Endothelial cell (in vitro differentiated cells): ENCODE measurements around the gene TMEM175. TPM values are rescaled to one million over a fixed set of nuclear protein-coding genes. Genes with fewer than 3 reads are reported as not detected.

Experiments used
- DNase-seq: peaks from one replicate; pipeline ENCODE4 v3.0.0; 2021; ENCODE audit warnings: low spot score
- H3K27ac Mint-ChIP-seq: one replicate; pipeline ENCODE4 v1.8.0; 2021; ENCODE audit warnings: mixed read lengths, inconsistent platforms; ENCODE audit not compliant: unreplicated experiment
- H3K27me3 Mint-ChIP-seq: one replicate; pipeline ENCODE4 v1.8.0; 2021; ENCODE audit warnings: mild to moderate bottlenecking, moderate library complexity, mixed read lengths, inconsistent platforms; ENCODE audit not compliant: unreplicated experiment
- H3K36me3 Mint-ChIP-seq: one replicate; pipeline ENCODE4 v1.8.0; 2021; ENCODE audit warnings: mild to moderate bottlenecking, low read depth, mixed read lengths, inconsistent platforms; ENCODE audit not compliant: unreplicated experiment
- H3K4me1 Mint-ChIP-seq: one replicate; pipeline ENCODE4 v1.8.0; 2021; ENCODE audit warnings: mild to moderate bottlenecking, mixed read lengths, inconsistent platforms; ENCODE audit not compliant: unreplicated experiment
- H3K4me3 Mint-ChIP-seq: one replicate; pipeline ENCODE4 v1.8.0; 2021; ENCODE audit warnings: mild to moderate bottlenecking, mixed read lengths, inconsistent platforms; ENCODE audit not compliant: unreplicated experiment
- H3K9me3 Mint-ChIP-seq: one replicate; pipeline ENCODE4 v1.8.0; 2021; ENCODE audit warnings: mixed read lengths, inconsistent platforms; ENCODE audit not compliant: unreplicated experiment
- total RNA-seq: library from RNA; stranded (reverse); fragmentation: NEBNext Ultra II Directional; extraction: Animal tissue kit (Norgen Biotek cat#: 25700); gene quantifications from one replicate; pipeline ENCODE4 v1.2.1, GENCODE V29; 2021; ENCODE audit not compliant: unreplicated experiment
- TF ChIP-seq, protein P1 (sequence below): fragments of 200-600 bp; sonication (generic); IDR thresholded peaks from one replicate; pipeline ENCODE4 v1.5.0; 2021; ENCODE audit warnings: antibody characterized with exemption; ENCODE audit not compliant: unreplicated experiment

Gene TMEM175
- total RNA-seq, 1 donor from 2014 or later: 31.4 TPM

DNA sequence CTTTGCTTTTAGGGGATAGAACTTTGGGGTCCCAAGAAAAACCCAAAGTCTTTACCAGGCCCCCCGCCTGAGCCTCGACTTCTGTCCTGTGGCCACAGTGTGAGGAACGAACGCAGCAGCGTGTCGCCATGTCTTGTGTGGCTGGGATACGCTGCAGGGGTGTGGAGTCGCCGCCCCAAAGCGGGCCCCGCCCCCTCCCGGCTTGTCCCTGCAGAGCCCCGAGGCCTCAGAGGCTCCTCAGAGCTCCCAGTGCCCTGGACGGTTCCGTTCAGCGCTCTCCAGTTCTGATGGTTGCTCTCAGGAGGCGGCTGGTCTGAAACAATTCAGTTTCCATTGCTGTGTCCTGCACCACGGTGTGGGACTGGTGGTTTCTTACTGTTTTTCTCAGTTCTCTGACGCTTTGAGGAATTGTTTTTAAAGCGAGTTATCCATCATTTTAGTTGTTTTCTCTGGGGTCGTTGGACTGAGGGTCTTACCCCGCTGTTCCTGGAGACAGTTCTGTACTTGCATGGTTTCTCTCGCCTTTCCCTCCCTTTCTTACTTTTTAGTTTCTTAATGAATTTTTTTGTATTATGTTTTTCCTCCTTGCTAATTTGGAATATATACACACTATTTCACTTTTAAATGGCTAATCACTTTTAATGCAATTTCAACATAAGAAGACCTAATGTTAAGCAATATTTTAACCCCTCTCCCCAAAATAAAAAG is 53.0 kb downstream of the TMEM175 start:
- DNase-seq: peak; percentile 67
- Mint-ChIP-seq H3K4me3 (peak overlapping the region; percentile 47), H3K27ac (no peak overlapping the region), H3K36me3 (no peaks in the 10 kb centered on the region), H3K4me1 (peaks cover 16% of the 10 kb centered on the region), H3K9me3 (no peaks in the 10 kb centered on the region), H3K27me3 (peaks cover 5% of the 10 kb centered on the region)
- TF ChIP-seq, protein P1, sequence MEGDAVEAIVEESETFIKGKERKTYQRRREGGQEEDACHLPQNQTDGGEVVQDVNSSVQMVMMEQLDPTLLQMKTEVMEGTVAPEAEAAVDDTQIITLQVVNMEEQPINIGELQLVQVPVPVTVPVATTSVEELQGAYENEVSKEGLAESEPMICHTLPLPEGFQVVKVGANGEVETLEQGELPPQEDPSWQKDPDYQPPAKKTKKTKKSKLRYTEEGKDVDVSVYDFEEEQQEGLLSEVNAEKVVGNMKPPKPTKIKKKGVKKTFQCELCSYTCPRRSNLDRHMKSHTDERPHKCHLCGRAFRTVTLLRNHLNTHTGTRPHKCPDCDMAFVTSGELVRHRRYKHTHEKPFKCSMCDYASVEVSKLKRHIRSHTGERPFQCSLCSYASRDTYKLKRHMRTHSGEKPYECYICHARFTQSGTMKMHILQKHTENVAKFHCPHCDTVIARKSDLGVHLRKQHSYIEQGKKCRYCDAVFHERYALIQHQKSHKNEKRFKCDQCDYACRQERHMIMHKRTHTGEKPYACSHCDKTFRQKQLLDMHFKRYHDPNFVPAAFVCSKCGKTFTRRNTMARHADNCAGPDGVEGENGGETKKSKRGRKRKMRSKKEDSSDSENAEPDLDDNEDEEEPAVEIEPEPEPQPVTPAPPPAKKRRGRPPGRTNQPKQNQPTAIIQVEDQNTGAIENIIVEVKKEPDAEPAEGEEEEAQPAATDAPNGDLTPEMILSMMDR: no peak

DNA sequence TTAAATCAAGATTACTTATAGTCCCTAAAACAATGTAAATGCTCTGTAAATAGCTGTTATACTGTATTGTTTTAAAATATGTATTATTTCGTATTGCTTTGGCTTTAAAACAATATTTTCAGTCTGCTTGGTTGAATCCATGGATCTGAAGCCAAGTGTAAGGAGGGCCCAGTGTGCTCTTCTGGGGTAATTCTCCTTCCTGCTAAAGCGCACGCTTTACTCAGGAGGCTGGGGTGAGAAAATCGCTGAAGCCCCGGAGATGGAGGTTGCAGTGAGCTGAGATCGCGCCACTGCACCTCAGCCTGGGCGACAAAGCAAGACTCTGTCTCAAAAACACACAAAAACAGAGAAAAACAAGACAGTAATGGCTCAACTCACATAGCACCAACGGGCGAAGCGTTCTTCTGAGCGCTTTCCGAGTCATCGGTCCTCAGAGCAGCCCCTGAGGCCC is 54.2 kb downstream of the TMEM175 start:
- TF ChIP-seq, protein P1: no peak
- no peak overlapping the region for H3K27ac Mint-ChIP-seq
- no peaks in the 10 kb centered on the region for H3K36me3 Mint-ChIP-seq
- H3K4me3 Mint-ChIP-seq: peak overlapping the region; percentile 94
- peaks cover 11% of the 10 kb centered on the region for H3K4me1 Mint-ChIP-seq
- DNase-seq: no peak
- no peaks in the 10 kb centered on the region for H3K9me3 Mint-ChIP-seq
- H3K27me3 Mint-ChIP-seq: peaks cover 4% of the 10 kb centered on the region

DNA sequence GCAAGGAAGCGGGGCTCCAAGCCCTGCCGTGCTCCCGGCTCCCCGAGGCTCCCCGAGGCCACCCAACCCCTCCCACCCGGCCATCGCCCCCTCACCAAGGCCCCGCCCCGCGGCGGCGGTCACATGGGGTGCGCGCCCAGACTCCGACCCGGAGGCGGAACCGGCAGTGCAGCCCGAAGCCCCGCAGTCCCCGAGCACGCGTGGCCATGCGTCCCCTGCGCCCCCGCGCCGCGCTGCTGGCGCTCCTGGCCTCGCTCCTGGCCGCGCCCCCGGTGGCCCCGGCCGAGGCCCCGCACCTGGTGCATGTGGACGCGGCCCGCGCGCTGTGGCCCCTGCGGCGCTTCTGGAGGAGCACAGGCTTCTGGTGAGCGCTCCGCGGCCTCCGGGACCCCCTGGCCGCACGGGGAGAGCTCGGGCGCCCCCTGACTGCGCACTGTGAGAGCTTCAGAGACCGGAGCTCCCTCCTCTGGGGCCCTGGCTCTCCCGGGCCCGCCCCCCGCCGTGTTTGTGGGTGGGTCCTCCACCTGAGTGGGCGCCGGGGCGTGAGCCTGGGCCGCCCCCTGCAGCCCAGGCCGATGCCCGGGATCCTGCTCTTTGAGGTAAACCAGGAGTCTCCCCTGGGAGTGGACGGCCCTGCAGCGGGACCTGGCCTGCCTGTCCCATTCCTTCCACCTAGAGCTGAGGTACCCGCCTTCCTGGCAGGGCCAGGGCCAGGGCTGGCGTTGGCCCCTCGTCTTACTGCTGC is 54.8 kb downstream of the TMEM175 start, which contains the start of gene IDUA:
TSS of gene IDUA (plus strand) at position 166 of the 745 bp plus-strand sequence. CDS start at position 207, 41 bp downstream.
- Mint-ChIP-seq H3K27me3 (peaks cover 4% of the 10 kb centered on the region), H3K36me3 (no peaks in the 10 kb centered on the region), H3K4me1 (peaks cover 11% of the 10 kb centered on the region), H3K4me3 (peak within 1 kb of the TSS; percentile 94), H3K9me3 (no peaks in the 10 kb centered on the region), H3K27ac (no peak within 1 kb of the TSS)
- TF ChIP-seq, protein P1: peak; percentile 33
- DNase-seq: peak; percentile 84

DNA sequence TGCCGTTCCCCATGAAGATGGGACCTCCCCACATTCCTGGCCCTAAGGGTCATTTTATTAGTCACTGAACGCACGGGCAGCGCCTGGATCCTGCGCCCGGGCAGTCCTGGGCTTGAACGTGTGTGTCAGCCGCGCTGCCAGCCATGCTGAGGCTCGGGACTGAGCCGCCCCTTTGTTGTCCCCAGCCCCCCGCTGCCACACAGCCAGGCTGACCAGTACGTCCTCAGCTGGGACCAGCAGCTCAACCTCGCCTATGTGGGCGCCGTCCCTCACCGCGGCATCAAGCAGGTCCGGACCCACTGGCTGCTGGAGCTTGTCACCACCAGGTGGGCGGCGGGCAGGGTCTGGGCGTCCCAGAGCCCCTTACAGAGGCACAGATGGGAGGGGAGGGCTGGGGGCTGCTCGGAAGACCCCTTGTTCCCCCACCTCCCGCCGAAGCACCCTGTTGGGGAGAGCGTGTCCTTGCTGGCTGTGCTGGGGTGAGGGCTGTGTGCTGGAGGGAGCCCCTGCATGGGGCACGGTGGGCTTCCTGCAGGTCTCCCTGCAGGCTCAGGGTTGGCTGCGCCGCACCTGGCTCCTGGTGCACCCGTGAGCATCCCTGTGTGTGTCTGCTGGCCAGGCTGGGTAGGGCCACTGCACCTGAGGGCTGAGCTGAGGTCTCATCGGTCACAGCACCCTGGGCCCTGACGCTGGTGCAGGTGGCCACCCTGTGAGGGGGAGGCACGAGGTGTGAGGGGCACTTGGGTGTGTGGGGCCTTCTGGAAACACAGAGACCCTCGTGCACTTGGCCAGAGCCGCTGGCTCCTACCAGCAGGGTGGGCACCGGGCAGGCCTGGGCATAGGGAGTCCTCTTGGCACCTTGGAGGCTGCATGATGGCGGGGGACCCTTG is 55.6 kb downstream of the TMEM175 start:
- DNase-seq: no peak
- Mint-ChIP-seq H3K27me3 (peaks cover 6% of the 10 kb centered on the region), H3K4me1 (peaks cover 8% of the 10 kb centered on the region), H3K27ac (no peak overlapping the region), H3K36me3 (no peaks in the 10 kb centered on the region), H3K4me3 (peak overlapping the region; percentile 69), H3K9me3 (no peaks in the 10 kb centered on the region)
- TF ChIP-seq, protein P1: no peak
